Measurements from ENCODE around the gene MIEN1. TPM values are rescaled to one million over a fixed set of nuclear protein-coding genes. Genes with fewer than 3 reads are reported as not detected.

Gene MIEN1
- total RNA-seq, 1 experiment from 2014 or later = 50.8 TPM

DNA sequence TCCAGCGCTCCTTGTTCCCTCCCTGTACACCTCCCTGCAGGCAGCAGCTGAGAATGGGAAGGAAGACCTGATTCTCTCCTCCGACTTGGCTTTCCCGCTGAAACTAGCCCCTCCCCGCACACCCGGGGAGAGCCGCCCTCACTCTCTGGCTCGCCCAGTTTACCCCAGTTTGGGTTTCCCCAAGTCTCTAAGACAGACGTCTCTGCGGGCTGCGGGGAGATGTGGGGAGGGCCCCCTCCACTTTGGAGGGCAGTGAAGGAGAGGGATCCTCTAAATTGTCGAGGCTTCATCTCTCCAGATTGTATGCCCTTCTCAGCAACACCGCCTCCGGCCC lies 8.2 kb upstream of the MIEN1 start:
- Histone ChIP-seq H3K79me2 (ENCODE audit: insufficient read depth, low read length) (peaks cover 2% of the 10 kb centered on the region; the same call in 1 of the 2 replicates), H3K23ac (ENCODE audit: insufficient read length, low read depth, low read length) (no peak overlapping the region), H3K9me3 (ENCODE audit: control insufficient read depth, low read depth, low read length) (no peaks in the 10 kb centered on the region), H2BK20ac (ENCODE audit: low read depth, low read length, poor library complexity, severe bottlenecking) (no peak overlapping the region), H2AK5ac (ENCODE audit: insufficient read length, low read length) (no peak overlapping the region), H3K56ac (ENCODE audit: insufficient read length, low read depth, low read length) (no peak overlapping the region), H3K23me2 (ENCODE audit: insufficient read length, low read depth, low read length, poor library complexity, severe bottlenecking) (peaks cover 27% of the 10 kb centered on the region), H3K4me1 (ENCODE audit: insufficient read depth, low read length) (peaks cover 3% of the 10 kb centered on the region; the same call in 1 of the 2 replicates), H4K20me1 (ENCODE audit: control insufficient read depth, insufficient read depth, insufficient read length) (no peaks in the 10 kb centered on the region), H3K9ac (ENCODE audit: extremely low read depth, insufficient read length, low read length) (peak overlapping the region; percentile 69), H3K27me3 (ENCODE audit: insufficient read depth, low read length) (no peaks in the 10 kb centered on the region), H3K14ac (ENCODE audit: insufficient read depth, low read length) (no peak overlapping the region), H3K27ac (ENCODE audit: insufficient read length, low read depth, low read length) (no peak overlapping the region), H2BK5ac (ENCODE audit: insufficient read length, low read length) (peak overlapping the region; percentile 20), H2AFZ (ENCODE audit: low read length) (no peak overlapping the region), H3T11ph (ENCODE audit: low read length) (no peak overlapping the region), H3K4ac (ENCODE audit: low read depth, low read length) (no peak overlapping the region), H3K79me1 (ENCODE audit: insufficient read depth, low read depth, low read length, poor library complexity, severe bottlenecking) (no peaks in the 10 kb centered on the region), H2BK15ac (ENCODE audit: low read depth, low read length) (no peak overlapping the region), H2BK120ac (ENCODE audit: low read depth, low read length, poor library complexity, severe bottlenecking) (no peak overlapping the region), H3K4me2 (ENCODE audit: insufficient read depth, insufficient read length, low read length) (peak overlapping the region; percentile 73), H2BK12ac (ENCODE audit: insufficient read length, low read depth, low read length) (no peak overlapping the region), H4K8ac (replicated peaks; ENCODE audit: insufficient read length, low read depth, low read length) (no peak overlapping the region), H3K18ac (ENCODE audit: insufficient read length, low read depth, low read length) (no peak overlapping the region), H4K5ac (ENCODE audit: insufficient read length, low read depth, low read length) (no peak overlapping the region), H4K91ac (ENCODE audit: insufficient read length, low read depth, low read length) (no peak overlapping the region)
- no peaks in the 10 kb centered on the region for H3K9me3 Mint-ChIP-seq
- WGBS (ENCODE audit: extremely low coverage, insufficient read length, low lambda C conversion rate) = no CpG with 5 or more reads among the region's 13 CpGs
- H3K4me1 Mint-ChIP-seq = peaks cover 31 to 38% of the 10 kb centered on the region in 2 experiments
- H3K27ac Mint-ChIP-seq = peak overlapping the region; percentile 89 to 99 (median 98); a peak in 5 of 7 replicates
- DNase-seq = peak; percentile 75
- peaks cover 3% of the 10 kb centered on the region; the same call in 1 of the 2 replicates for H3K27me3 Mint-ChIP-seq (ENCODE audit: low read depth)
- peak overlapping the region; percentile 85 to 87 for H3K4me3 Mint-ChIP-seq
- H3K36me3 Mint-ChIP-seq (ENCODE audit: insufficient read depth in 1 of 3, low read depth in 3 of 3) = peaks cover 5 to 17% (median 10%) of the 10 kb centered on the region in 3 experiments; a peak in 6 of 7 replicates
- TF ChIP-seq, protein P1, sequence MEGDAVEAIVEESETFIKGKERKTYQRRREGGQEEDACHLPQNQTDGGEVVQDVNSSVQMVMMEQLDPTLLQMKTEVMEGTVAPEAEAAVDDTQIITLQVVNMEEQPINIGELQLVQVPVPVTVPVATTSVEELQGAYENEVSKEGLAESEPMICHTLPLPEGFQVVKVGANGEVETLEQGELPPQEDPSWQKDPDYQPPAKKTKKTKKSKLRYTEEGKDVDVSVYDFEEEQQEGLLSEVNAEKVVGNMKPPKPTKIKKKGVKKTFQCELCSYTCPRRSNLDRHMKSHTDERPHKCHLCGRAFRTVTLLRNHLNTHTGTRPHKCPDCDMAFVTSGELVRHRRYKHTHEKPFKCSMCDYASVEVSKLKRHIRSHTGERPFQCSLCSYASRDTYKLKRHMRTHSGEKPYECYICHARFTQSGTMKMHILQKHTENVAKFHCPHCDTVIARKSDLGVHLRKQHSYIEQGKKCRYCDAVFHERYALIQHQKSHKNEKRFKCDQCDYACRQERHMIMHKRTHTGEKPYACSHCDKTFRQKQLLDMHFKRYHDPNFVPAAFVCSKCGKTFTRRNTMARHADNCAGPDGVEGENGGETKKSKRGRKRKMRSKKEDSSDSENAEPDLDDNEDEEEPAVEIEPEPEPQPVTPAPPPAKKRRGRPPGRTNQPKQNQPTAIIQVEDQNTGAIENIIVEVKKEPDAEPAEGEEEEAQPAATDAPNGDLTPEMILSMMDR (conservative IDR thresholded peaks at IDR 0.05) = no peak

All from H9 (cell line).